Choroid plexus epithelial cell (primary cell): Measurements from ENCODE around the gene HACD3.

Experiments
- DNase-seq: peaks from one replicate; pipeline ENCODE4 v3.0.0-alpha.2; 2010; ENCODE audit warnings: low read depth
- H3K4me3 ChIP-seq: 2 replicates; pipeline ENCODE4 v1.5.1; 2011; ENCODE audit warnings: low read depth, mild to moderate bottlenecking, control low read depth, low read length, moderate library complexity
- CTCF ChIP-seq: conservative IDR thresholded peaks from 2 replicates; pipeline ENCODE4 v1.5.1; 2011; ENCODE audit warnings: low read depth, mild to moderate bottlenecking, control low read depth, inconsistent platforms, low read length, moderate library complexity

Gene HACD3

GRCh38 chr15:65516997-65517865, 13.0 kb upstream of the HACD3 start, which contains the start of gene DPP8:
TSS of gene DPP8 (minus strand) at chr15:65517689. CDS start at chr15:65512553, 5,136 bp downstream.
- H3K4me3 ChIP-seq = peak within 1 kb of the TSS; percentile 100
- peak; percentile 96 for DNase-seq
- TF ChIP-seq CTCF = peak; percentile 94

- TF ChIP-seq CTCF = no peak
Measured at GRCh38 chr15:65517866-65518207, 12.4 kb upstream of the HACD3 start.

GRCh38 chr15:65518633-65519285, 11.5 kb upstream of the HACD3 start:
- TF ChIP-seq CTCF = no peak

More at GRCh38 chr15:65517866-65518207, 12.4 kb upstream of the HACD3 start:
- DNase-seq = no peak
- peak overlapping the region; percentile 100 for H3K4me3 ChIP-seq

GRCh38 chr15:65521350-65521749, 8.9 kb upstream of the HACD3 start:
- no peak for DNase-seq
- H3K4me3 ChIP-seq = no peak overlapping the region
- TF ChIP-seq CTCF = no peak

More at GRCh38 chr15:65518633-65519285, 11.5 kb upstream of the HACD3 start:
- DNase-seq = no peak
- no peak overlapping the region for H3K4me3 ChIP-seq

GRCh38 chr15:65524226-65524625, 6.0 kb upstream of the HACD3 start:
- DNase-seq = no peak
- TF ChIP-seq CTCF = no peak
- no peak overlapping the region for H3K4me3 ChIP-seq

- H3K4me3 ChIP-seq = no peak overlapping the region
- no peak for TF ChIP-seq CTCF
- DNase-seq = peak; percentile 36
Measured at GRCh38 chr15:65525622-65526021, 4.6 kb upstream of the HACD3 start.
